Peyer's patch (tissue), 4 donors: ENCODE measurements around the gene RABGAP1. TPM values are rescaled to one million over a fixed set of nuclear protein-coding genes. Genes with fewer than 3 reads are reported as not detected.
A peak's percentile ranks its signal among the peaks of the same experiment; 100 is the strongest.

Source experiments
- DNase-seq, 3 donors: peaks; one replicate each; pipeline ENCODE4 v3.0.0-alpha.2; 2017 to 2019
- H3K27ac ChIP-seq, 4 donors: fragments of 200-600 bp; sonication (generic); one replicate each; pipeline ENCODE4 v1.5.1; 2016 to 2019
- H3K27me3 ChIP-seq, 2 donors: fragments of 200-600 bp; sonication (generic); one replicate each; pipeline ENCODE4 v1.5.1; 2019
- H3K36me3 ChIP-seq, 3 donors: fragments of 200-600 bp; sonication (generic); one replicate each; pipeline ENCODE4 v1.5.1; 2016 to 2019
- H3K4me1 ChIP-seq, 4 donors: fragments of 200-600 bp; sonication (generic); one replicate each; pipeline ENCODE4 v1.5.1; 2016 to 2019
- H3K4me3 ChIP-seq, 4 donors: fragments of 200-600 bp; sonication (generic); 1 replicate in 3 of 4; 2 replicates in 1 of 4; pipeline ENCODE4 v1.5.1; 2016 to 2019; ENCODE audit warnings: mild to moderate bottlenecking in 1 of 4
- H3K9me3 ChIP-seq, 4 donors: fragments of 200-600 bp; sonication (generic); one replicate each; pipeline ENCODE4 v1.5.1; 2016 to 2019; ENCODE audit warnings: mild to moderate bottlenecking in 1 of 4
- CTCF ChIP-seq, 6 experiments: fragments of 450-650 bp in 4 of 6; fragments of 200-600 bp in 2 of 6; sonication (generic) in 1 of 6; IDR thresholded peaks; one replicate each; pipeline ENCODE4 v1.5.1; 2017 to 2019; ENCODE audit warnings: antibody characterized with exemption in 6 of 6, mild to moderate bottlenecking in 3 of 6, moderate library complexity in 1 of 6
- POLR2A ChIP-seq, 2 donors: fragments of 450-650 bp; IDR thresholded peaks; one replicate each; pipeline ENCODE4 v1.5.1; 2017; ENCODE audit warnings: antibody characterized with exemption in 2 of 2, mild to moderate bottlenecking in 2 of 2, moderate library complexity in 2 of 2
- total RNA-seq, 4 donors: library from RNA; depleted of rRNA; stranded (reverse); fragments of >200 nt; gene quantifications; one replicate each; pipeline ENCODE4 v1.1.0, GENCODE V29; 2016

The RABGAP1 gene
- total RNA-seq, 4 donors from 2014 or later: 45.0 to 92.4 (median 49.7) TPM

- peaks cover 0 to 13% (median 4%) of the 10 kb centered on the region in 4 donors for H3K4me1 ChIP-seq
- H3K27me3 ChIP-seq: no peaks in the 10 kb centered on the region
- H3K4me3 ChIP-seq: peak overlapping the region; percentile 51 to 80 (median 63)
- TF ChIP-seq CTCF (IDR thresholded peaks at IDR 0.05) (no peak), POLR2A (IDR thresholded peaks at IDR 0.05) (no peak)
- no peaks in the 10 kb centered on the region for H3K9me3 ChIP-seq
- no peak for DNase-seq
- H3K27ac ChIP-seq: peak overlapping the region; percentile 70 to 84 (median 82)
- H3K36me3 ChIP-seq: peaks cover 0 to 23% (median 0%) of the 10 kb centered on the region in 3 donors
These were observed 28.2 kb upstream of the RABGAP1 start for GRCh38 chr9:122912671-122912963.

- Histone ChIP-seq H3K4me3 (peak within 1 kb of the TSS; percentile 51 to 80 (median 63)), H3K27me3 (no peaks in the 10 kb centered on the region), H3K36me3 (peaks cover 0 to 23% (median 0%) of the 10 kb centered on the region in 3 donors), H3K9me3 (no peaks in the 10 kb centered on the region), H3K4me1 (peaks cover 0 to 13% (median 4%) of the 10 kb centered on the region in 4 donors), H3K27ac (peak within 1 kb of the TSS; percentile 70 to 84 (median 82))
- peak; percentile 75 to 87 (median 77) for DNase-seq
- TF ChIP-seq POLR2A (IDR thresholded peaks at IDR 0.05) (peak; percentile 36), CTCF (IDR thresholded peaks at IDR 0.05) (no peak)
These were observed 27.7 kb upstream of the RABGAP1 start, which contains the start of gene ZBTB6 for GRCh38 chr9:122912964-122913673. Gene ZBTB6, minus strand, starts transcription at chr9:122913323. Its CDS starts 1,251 bp downstream, at chr9:122912072.

- Histone ChIP-seq H3K36me3 (peaks cover 0 to 20% (median 0%) of the 10 kb centered on the region in 3 donors), H3K9me3 (no peaks in the 10 kb centered on the region), H3K27ac (no peak overlapping the region), H3K4me1 (peaks cover 0 to 3% (median 0%) of the 10 kb centered on the region in 4 donors), H3K27me3 (no peaks in the 10 kb centered on the region), H3K4me3 (no peak overlapping the region)
- DNase-seq: no peak
- no peak for TF ChIP-seq POLR2A (IDR thresholded peaks at IDR 0.05)
- no peak for TF ChIP-seq CTCF (IDR thresholded peaks at IDR 0.05)
These were observed 22.5 kb upstream of the RABGAP1 start for GRCh38 chr9:122918310-122918709.

GRCh38 chr9:122922713-122923112, 18.1 kb upstream of the RABGAP1 start:
- no peaks in the 10 kb centered on the region for H3K4me1 ChIP-seq
- peaks cover 0 to 20% (median 0%) of the 10 kb centered on the region in 3 donors for H3K36me3 ChIP-seq
- H3K27me3 ChIP-seq: no peaks in the 10 kb centered on the region
- no peak for DNase-seq
- TF ChIP-seq POLR2A (IDR thresholded peaks at IDR 0.05) (no peak), CTCF (IDR thresholded peaks at IDR 0.05) (no peak)
- no peak overlapping the region for H3K27ac ChIP-seq
- no peaks in the 10 kb centered on the region for H3K9me3 ChIP-seq
- no peak overlapping the region for H3K4me3 ChIP-seq

- no peak for TF ChIP-seq POLR2A (IDR thresholded peaks at IDR 0.05)
- no peak for TF ChIP-seq CTCF (IDR thresholded peaks at IDR 0.05)
- H3K4me1 ChIP-seq: no peaks in the 10 kb centered on the region
- H3K36me3 ChIP-seq: peaks cover 0 to 16% (median 0%) of the 10 kb centered on the region in 3 donors
- H3K4me3 ChIP-seq: no peak overlapping the region
- no peaks in the 10 kb centered on the region for H3K27me3 ChIP-seq
- H3K9me3 ChIP-seq: no peaks in the 10 kb centered on the region
- no peak for DNase-seq
- H3K27ac ChIP-seq: no peak overlapping the region
These were observed 16.9 kb upstream of the RABGAP1 start for GRCh38 chr9:122923947-122924346.
